H9 (cell line): Measurements from ENCODE around the gene FBN1. TPM values are rescaled to one million over a fixed set of nuclear protein-coding genes. Genes with fewer than 3 reads are reported as not detected.
A peak's percentile ranks its signal among the peaks of the same experiment; 100 is the strongest.

ENCODE experiments used
- DNase-seq: peaks from one replicate; pipeline ENCODE4 v3.0.0-alpha.2; 2017
- H2AFZ ChIP-seq: one replicate; pipeline ENCODE4 v1.6.1; 2013; ENCODE audit warnings: mild to moderate bottlenecking, low read length, control low read depth, moderate library complexity
- H2AK5ac ChIP-seq: 2 replicates; pipeline ENCODE4 v1.6.1; 2013; ENCODE audit warnings: low read length, control low read depth, mixed read lengths; ENCODE audit not compliant: insufficient read length
- H2BK120ac ChIP-seq: one replicate; pipeline ENCODE4 v1.6.1; 2013; ENCODE audit warnings: low read depth, mild to moderate bottlenecking, low read length, control low read depth, inconsistent platforms; ENCODE audit not compliant: poor library complexity, severe bottlenecking
- H2BK12ac ChIP-seq: 2 replicates; pipeline ENCODE4 v1.6.1; 2013; ENCODE audit warnings: low read length, control low read depth, mixed read lengths, low read depth; ENCODE audit not compliant: insufficient read length
- H2BK15ac ChIP-seq: 2 replicates; pipeline ENCODE4 v1.6.1; 2013; ENCODE audit warnings: low read depth, low read length, control low read depth
- H2BK20ac ChIP-seq: one replicate; pipeline ENCODE4 v1.6.1; 2013; ENCODE audit warnings: low read depth, mild to moderate bottlenecking, low read length, control low read depth, inconsistent platforms; ENCODE audit not compliant: poor library complexity, severe bottlenecking
- H2BK5ac ChIP-seq: 2 replicates; pipeline ENCODE4 v1.6.1; 2013; ENCODE audit warnings: low read length, control low read depth, mixed read lengths; ENCODE audit not compliant: insufficient read length
- H3K14ac ChIP-seq: 2 replicates; pipeline ENCODE4 v1.6.1; 2013; ENCODE audit warnings: low read length, control low read depth; ENCODE audit not compliant: insufficient read depth
- H3K18ac ChIP-seq: 2 replicates; pipeline ENCODE4 v1.6.1; 2013; ENCODE audit warnings: low read depth, mild to moderate bottlenecking, mixed read lengths, low read length, control low read depth; ENCODE audit not compliant: insufficient read length
- H3K23ac ChIP-seq: 2 replicates; pipeline ENCODE4 v1.6.1; 2013; ENCODE audit warnings: low read length, control low read depth, mixed read lengths, low read depth; ENCODE audit not compliant: insufficient read length
- H3K23me2 ChIP-seq: 2 replicates; pipeline ENCODE4 v1.6.1; 2013; ENCODE audit warnings: low read depth, mild to moderate bottlenecking, mixed read lengths, low read length, control low read depth; ENCODE audit not compliant: insufficient read length, poor library complexity, severe bottlenecking
- H3K27ac ChIP-seq: 2 replicates; pipeline ENCODE4 v1.5.1; 2013; ENCODE audit warnings: low read length, control low read depth, mixed read lengths, low read depth; ENCODE audit not compliant: insufficient read length
- H3K27me3 ChIP-seq: 2 replicates; pipeline ENCODE4 v1.6.1; 2013; ENCODE audit warnings: low read length, control low read depth, inconsistent platforms; ENCODE audit not compliant: insufficient read depth
- H3K4ac ChIP-seq: 2 replicates; pipeline ENCODE4 v1.6.1; 2013; ENCODE audit warnings: low read depth, mild to moderate bottlenecking, control low read depth, inconsistent platforms, low read length, moderate library complexity
- H3K4me1 ChIP-seq: 2 replicates; pipeline ENCODE4 v1.6.1; 2013; ENCODE audit warnings: low read length, control low read depth, inconsistent platforms; ENCODE audit not compliant: insufficient read depth
- H3K4me2 ChIP-seq: 2 replicates; pipeline ENCODE4 v1.6.1; 2013; ENCODE audit warnings: low read length, control low read depth, mixed read lengths; ENCODE audit not compliant: insufficient read length, insufficient read depth
- H3K56ac ChIP-seq: 2 replicates; pipeline ENCODE4 v1.6.1; 2013; ENCODE audit warnings: low read depth, mild to moderate bottlenecking, mixed read lengths, low read length, control low read depth; ENCODE audit not compliant: insufficient read length
- H3K79me1 ChIP-seq: 2 replicates; pipeline ENCODE4 v1.6.1; 2013; ENCODE audit warnings: low read depth, mild to moderate bottlenecking, moderate library complexity, low read length, control low read depth, inconsistent platforms; ENCODE audit not compliant: insufficient read depth, poor library complexity, severe bottlenecking
- H3K79me2 ChIP-seq: 2 replicates; pipeline ENCODE4 v1.6.1; 2013; ENCODE audit warnings: low read length, control low read depth, inconsistent platforms; ENCODE audit not compliant: insufficient read depth
- H3K9ac ChIP-seq: 2 replicates; pipeline ENCODE4 v1.6.1; 2013; ENCODE audit warnings: low read length, control low read depth, mixed read lengths; ENCODE audit not compliant: insufficient read length; ENCODE audit errors: extremely low read depth
- H3K9me3 ChIP-seq: one replicate; pipeline ENCODE4 v1.6.1; 2013; ENCODE audit warnings: low read depth, low read length, inconsistent platforms; ENCODE audit not compliant: control insufficient read depth
- H3T11ph ChIP-seq: one replicate; pipeline ENCODE4 v1.6.1; 2013; ENCODE audit warnings: mild to moderate bottlenecking, low read length, control low read depth, inconsistent platforms
- H4K20me1 ChIP-seq: one replicate; pipeline ENCODE4 v1.6.1; 2013; ENCODE audit not compliant: control insufficient read depth, insufficient read length, insufficient read depth
- H4K5ac ChIP-seq: 2 replicates; pipeline ENCODE4 v1.6.1; 2013; ENCODE audit warnings: low read depth, mild to moderate bottlenecking, mixed read lengths, low read length, control low read depth; ENCODE audit not compliant: insufficient read length
- H4K8ac ChIP-seq: replicated peaks from 2 replicates; pipeline ENCODE4 v1.6.1; 2013; ENCODE audit warnings: low read length, control low read depth, mixed read lengths, low read depth; ENCODE audit not compliant: insufficient read length
- H4K91ac ChIP-seq: 2 replicates; pipeline ENCODE4 v1.6.1; 2013; ENCODE audit warnings: low read depth, mild to moderate bottlenecking, moderate library complexity, mixed read lengths, low read length, control low read depth; ENCODE audit not compliant: insufficient read length
- H3K27ac Mint-ChIP-seq, 3 experiments: 2 replicates in 2 of 3; 3 replicates in 1 of 3; pipeline ENCODE4 v1.8.0; 2020 to 2021; ENCODE audit warnings: mixed read lengths in 3 of 3, mild to moderate bottlenecking in 1 of 3, moderate library complexity in 1 of 3
- H3K27me3 Mint-ChIP-seq: 2 replicates; pipeline ENCODE4 v1.8.0; 2021; ENCODE audit warnings: low read depth, mild to moderate bottlenecking, moderate library complexity, mixed read lengths
- H3K36me3 Mint-ChIP-seq, 3 experiments: 2 replicates in 2 of 3; 3 replicates in 1 of 3; pipeline ENCODE4 v1.8.0; 2020 to 2021; ENCODE audit warnings: low read depth in 3 of 3, mixed read lengths in 3 of 3; ENCODE audit not compliant: insufficient read depth in 1 of 3
- H3K4me1 Mint-ChIP-seq, 2 experiments: 2 replicates each; pipeline ENCODE4 v1.8.0; 2020; ENCODE audit warnings: mixed read lengths in 2 of 2
- H3K4me3 Mint-ChIP-seq, 2 experiments: 2 replicates in 1 of 2; 3 replicates in 1 of 2; pipeline ENCODE4 v1.8.0; 2020 to 2021; ENCODE audit warnings: mild to moderate bottlenecking in 2 of 2, mixed read lengths in 2 of 2, moderate library complexity in 1 of 2
- H3K9me3 Mint-ChIP-seq, 2 experiments: 2 replicates in 1 of 2; 3 replicates in 1 of 2; pipeline ENCODE4 v1.8.0; 2020; ENCODE audit warnings: mild to moderate bottlenecking in 2 of 2, mixed read lengths in 2 of 2, moderate library complexity in 1 of 2
- CTCF ChIP-seq: fragments of 200-600 bp; sonication (generic); conservative IDR thresholded peaks from 3 replicates; pipeline ENCODE4 v1.8.0; 2021; ENCODE audit warnings: antibody characterized with exemption, mild to moderate bottlenecking
- WGBS: extraction: QIAGEN DNeasy Blood & Tissue Kit; methylation state at CpG from one replicate; pipeline ENCODE4 v1.1.7; 2013; ENCODE audit warnings: missing lambda C conversion rate, low lambda C conversion rate, mixed read lengths; ENCODE audit not compliant: insufficient read length; ENCODE audit errors: extremely low coverage; 5-methylcytosine and 5-hydroxymethylcytosine counted together
- total RNA-seq: library from RNA; stranded (reverse); gene quantifications from 2 replicates; pipeline ENCODE4 v1.2.1, GENCODE V29; 2021

FBN1 gene
- total RNA-seq, 1 experiment from 2014 or later = 3.6 TPM

- Histone ChIP-seq H3K9me3 (no peaks in the 10 kb centered on the region), H3K4ac (no peak overlapping the region), H3K14ac (no peak overlapping the region), H4K5ac (no peak overlapping the region), H3K56ac (no peak overlapping the region), H4K20me1 (no peaks in the 10 kb centered on the region), H4K91ac (no peak overlapping the region), H3K23me2 (no peaks in the 10 kb centered on the region), H3K27ac (no peak overlapping the region), H2AK5ac (no peak overlapping the region), H2BK120ac (no peak overlapping the region), H2BK20ac (no peak overlapping the region), H2BK5ac (no peak overlapping the region), H3K18ac (no peak overlapping the region), H3K4me2 (no peak overlapping the region), H2AFZ (no peak overlapping the region), H2BK15ac (no peak overlapping the region), H3T11ph (no peak overlapping the region), H3K23ac (no peak overlapping the region), H3K27me3 (no peaks in the 10 kb centered on the region), H4K8ac (no peak overlapping the region), H3K9ac (no peak overlapping the region), H3K4me1 (no peaks in the 10 kb centered on the region), H2BK12ac (no peak overlapping the region), H3K79me1 (no peaks in the 10 kb centered on the region), H3K79me2 (no peaks in the 10 kb centered on the region)
- no peak overlapping the region for H3K4me3 Mint-ChIP-seq
- H3K36me3 Mint-ChIP-seq = no peaks in the 10 kb centered on the region
- no CpG with 5 or more reads among the region's 15 CpGs for WGBS
- peak overlapping the region in 2 of 3 experiments; percentile 4 to 13; a peak in 2 of 7 replicates for H3K27ac Mint-ChIP-seq
- no peak for TF ChIP-seq CTCF
- H3K9me3 Mint-ChIP-seq = no peaks in the 10 kb centered on the region
- no peaks in the 10 kb centered on the region for H3K4me1 Mint-ChIP-seq
- no peak for DNase-seq
- H3K27me3 Mint-ChIP-seq = no peaks in the 10 kb centered on the region
Observed at GRCh38 chr15:48415036-48415886, 230.2 kb downstream of the FBN1 start.
